ENCODE results near the gene ZAP70. TPM values are rescaled to one million over a fixed set of nuclear protein-coding genes. Genes with fewer than 3 reads are reported as not detected.

ZAP70 gene
- total and polyA plus RNA-seq, 5 donors = 0.62 to 1.5 (median 1.2) TPM

DNA sequence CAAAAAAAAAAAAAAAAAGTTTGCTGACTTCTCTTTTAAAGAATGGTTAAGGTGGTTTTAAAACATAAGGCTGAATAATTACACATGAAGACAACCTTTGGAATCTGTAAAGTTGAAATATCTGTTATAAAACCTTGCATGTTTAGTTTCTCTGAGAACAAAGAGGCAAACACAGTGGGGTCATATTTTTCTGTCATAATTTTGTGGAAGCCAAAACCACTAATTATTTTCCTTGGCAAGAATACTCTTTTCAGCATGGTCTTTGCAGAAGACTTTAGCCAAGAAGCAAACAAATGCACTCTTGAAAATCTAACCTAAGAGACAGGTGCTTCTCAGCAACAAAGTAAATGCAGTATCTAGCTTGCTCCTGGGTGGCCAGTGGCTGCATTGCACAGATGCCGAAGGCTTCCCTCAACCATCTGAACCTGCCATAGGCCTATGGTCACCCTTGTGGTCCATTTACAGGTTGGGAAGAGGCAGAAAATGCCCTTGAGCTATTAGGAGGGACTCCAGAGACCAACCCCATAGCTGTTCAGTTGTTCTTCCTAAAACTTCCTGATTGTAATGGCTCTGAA, 44.8 kb downstream of the ZAP70 start:
- no peaks in the 10 kb centered on the region for H3K27me3 ChIP-seq (ENCODE audit: control insufficient read depth, insufficient read depth)
- no peak overlapping the region for H3K4me3 ChIP-seq (ENCODE audit: low read length)
- no peak overlapping the region for H3K27ac ChIP-seq (ENCODE audit: low read length)
- ATAC-seq (no peak), DNase-seq (no peak)
- intact Hi-C loops (cut with DNase I) = no loop called here
- 96% methylated on average over 1 of the region's 1 CpG for WGBS
- H3K4me1 ChIP-seq (ENCODE audit: control insufficient read depth, insufficient read depth, low read length) = no peaks in the 10 kb centered on the region
- no peaks in the 10 kb centered on the region for H3K9me3 ChIP-seq (ENCODE audit: control insufficient read depth, low read length)

DNA sequence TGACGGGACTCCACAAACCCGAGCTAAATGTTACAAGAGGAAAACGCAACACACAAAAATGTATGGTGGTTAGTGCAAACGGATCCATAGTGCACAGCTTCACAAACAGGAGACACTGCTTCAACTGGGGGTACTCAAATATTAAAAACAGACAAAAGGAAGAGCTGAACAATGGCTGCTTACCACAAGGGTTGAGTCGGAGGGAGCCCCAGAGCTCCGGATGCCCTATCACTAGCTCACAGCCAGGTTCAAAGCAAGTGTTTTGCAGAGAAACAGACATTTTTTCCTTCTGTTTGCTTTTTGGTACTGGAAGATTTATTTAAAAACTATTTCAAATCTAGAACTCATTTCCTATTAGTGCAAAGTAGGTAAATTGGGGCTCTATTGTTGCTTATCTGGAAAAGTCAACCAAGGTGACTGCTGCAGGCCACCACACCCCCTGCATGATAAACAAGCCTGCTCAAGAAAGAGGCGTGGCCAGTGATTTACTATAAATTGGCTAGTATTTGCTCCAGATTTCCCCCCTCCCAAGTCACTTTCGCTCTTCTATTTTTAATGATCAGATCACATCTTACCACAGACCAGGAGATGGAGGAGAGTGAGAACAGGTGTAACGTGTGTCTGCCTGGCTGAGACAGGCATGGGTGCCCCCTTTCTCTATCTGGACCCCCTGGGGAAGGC, 46.5 kb downstream of the ZAP70 start:
- WGBS = 86% methylated on average over 9 of the region's 9 CpGs
- intact Hi-C loops (cut with DNase I) = no loop called here
- H3K27me3 ChIP-seq (ENCODE audit: control insufficient read depth, insufficient read depth) = no peaks in the 10 kb centered on the region
- DNase-seq (no peak), ATAC-seq (no peak)
- no peaks in the 10 kb centered on the region for H3K9me3 ChIP-seq (ENCODE audit: control insufficient read depth, low read length)
- no peak overlapping the region for H3K27ac ChIP-seq (ENCODE audit: low read length)
- no peak overlapping the region for H3K4me3 ChIP-seq (ENCODE audit: low read length)
- no peaks in the 10 kb centered on the region for H3K4me1 ChIP-seq (ENCODE audit: control insufficient read depth, insufficient read depth, low read length)

DNA sequence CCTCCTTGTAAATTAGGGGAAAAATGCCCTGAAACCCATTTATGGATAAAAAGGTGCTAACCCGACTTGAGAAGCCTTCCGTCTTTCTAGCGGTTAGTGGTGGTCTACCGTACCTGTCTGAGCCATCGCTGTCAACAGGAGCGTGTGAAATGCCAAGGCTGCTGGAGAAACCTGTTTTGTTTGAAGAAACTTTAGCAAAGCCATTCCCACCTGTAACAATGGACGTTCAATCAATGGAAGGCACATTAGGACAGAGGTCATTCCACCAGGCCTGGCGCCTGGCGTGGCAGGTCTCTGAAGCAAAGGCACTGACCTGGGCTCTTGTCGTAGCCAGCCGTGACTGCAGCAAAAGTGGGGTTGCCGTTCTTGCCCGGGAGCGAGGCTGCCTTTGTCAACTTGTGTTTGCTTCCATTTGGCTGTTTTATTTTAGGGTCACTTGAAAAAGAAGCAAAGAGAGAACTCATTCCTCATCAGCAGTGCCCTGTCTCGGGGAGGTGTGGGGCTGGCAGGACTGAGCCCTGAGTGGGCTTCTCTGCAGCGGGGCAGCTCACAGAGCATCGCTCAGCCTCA, 47.2 kb downstream of the ZAP70 start:
- H3K9me3 ChIP-seq (ENCODE audit: control insufficient read depth, low read length) = no peaks in the 10 kb centered on the region
- DNase-seq (no peak), ATAC-seq (no peak)
- no peaks in the 10 kb centered on the region for H3K27me3 ChIP-seq (ENCODE audit: control insufficient read depth, insufficient read depth)
- intact Hi-C loops (cut with DNase I) = no loop called here
- no peaks in the 10 kb centered on the region for H3K4me1 ChIP-seq (ENCODE audit: control insufficient read depth, insufficient read depth, low read length)
- no peak overlapping the region for H3K27ac ChIP-seq (ENCODE audit: low read length)
- 96% methylated on average over 17 of the region's 17 CpGs for WGBS
- H3K4me3 ChIP-seq (ENCODE audit: low read length) = no peak overlapping the region

DNA sequence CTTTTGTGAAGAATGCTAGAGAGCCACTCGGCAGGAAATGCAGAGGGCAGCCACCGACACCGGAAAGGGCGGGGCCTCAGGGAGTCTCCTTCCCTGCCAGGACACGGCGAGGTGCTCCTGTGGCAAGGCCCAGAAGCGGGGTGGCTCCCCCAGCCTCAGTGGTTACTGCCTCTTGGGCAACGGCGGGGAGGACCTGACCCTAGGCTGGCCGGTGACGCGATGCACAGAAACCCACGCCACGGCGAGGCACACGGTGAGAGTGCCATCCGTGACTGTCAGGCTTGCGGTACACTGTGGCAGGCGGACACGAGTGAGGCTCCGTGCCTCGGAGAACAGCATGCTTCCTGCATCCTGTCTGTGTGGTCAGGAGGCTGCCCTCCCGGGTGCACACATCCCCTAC, 47.8 kb downstream of the ZAP70 start:
- intact Hi-C loops (cut with DNase I) = no loop called here
- no peak overlapping the region for H3K27ac ChIP-seq (ENCODE audit: low read length)
- no peaks in the 10 kb centered on the region for H3K4me1 ChIP-seq (ENCODE audit: control insufficient read depth, insufficient read depth, low read length)
- WGBS = 75% methylated on average over 23 of the region's 23 CpGs
- peak; percentile 13 to 48 for ATAC-seq
- no peaks in the 10 kb centered on the region for H3K27me3 ChIP-seq (ENCODE audit: control insufficient read depth, insufficient read depth)
- H3K4me3 ChIP-seq (ENCODE audit: low read length) = no peak overlapping the region
- peak in 2 of 3 donors; percentile 62 to 64 for DNase-seq
- H3K9me3 ChIP-seq (ENCODE audit: control insufficient read depth, low read length) = no peaks in the 10 kb centered on the region

DNA sequence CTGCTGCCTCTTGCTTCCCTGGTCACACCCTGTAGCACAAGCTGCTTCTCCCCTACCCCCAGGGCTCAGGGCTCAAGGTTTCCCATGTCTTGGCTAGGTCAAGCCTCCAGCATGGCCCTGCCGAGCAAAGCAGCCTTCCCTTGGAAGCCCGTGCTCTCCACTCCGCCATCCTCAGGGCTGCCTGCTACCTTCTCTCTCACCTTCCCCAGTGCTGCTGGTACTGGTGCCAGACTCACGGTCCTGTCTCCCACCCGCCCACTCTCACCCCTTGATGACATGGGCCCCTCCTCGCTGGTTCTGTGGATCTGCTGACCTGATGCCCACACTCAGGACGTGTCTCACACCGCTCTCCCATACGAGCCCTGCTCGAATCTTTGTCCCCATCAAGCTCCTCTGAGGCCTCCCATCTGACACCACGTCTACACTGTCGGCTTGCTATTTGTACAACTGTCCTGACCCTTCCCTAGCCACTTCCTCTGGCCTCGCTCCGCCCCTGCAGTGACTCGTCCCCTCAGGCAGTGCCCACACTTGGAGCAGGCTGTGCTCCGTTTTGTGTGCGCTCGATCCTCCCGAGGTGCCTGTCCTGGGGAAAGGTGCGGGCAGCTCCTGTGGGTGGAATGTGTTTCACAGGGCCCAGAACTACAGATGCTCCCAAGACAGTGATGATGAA, 49.9 kb downstream of the ZAP70 start:
- WGBS = 85% methylated on average over 20 of the region's 20 CpGs
- ATAC-seq = peak in 1 of 2 donors; percentile 33
- Histone ChIP-seq H3K4me3 (ENCODE audit: low read length) (no peak overlapping the region), H3K9me3 (ENCODE audit: control insufficient read depth, low read length) (no peaks in the 10 kb centered on the region), H3K27me3 (ENCODE audit: control insufficient read depth, insufficient read depth) (no peaks in the 10 kb centered on the region), H3K4me1 (ENCODE audit: control insufficient read depth, insufficient read depth, low read length) (peaks cover 6% of the 10 kb centered on the region), H3K27ac (ENCODE audit: low read length) (no peak overlapping the region)
- intact Hi-C loops (cut with DNase I) = no loop called here
- DNase-seq = no peak

DNA sequence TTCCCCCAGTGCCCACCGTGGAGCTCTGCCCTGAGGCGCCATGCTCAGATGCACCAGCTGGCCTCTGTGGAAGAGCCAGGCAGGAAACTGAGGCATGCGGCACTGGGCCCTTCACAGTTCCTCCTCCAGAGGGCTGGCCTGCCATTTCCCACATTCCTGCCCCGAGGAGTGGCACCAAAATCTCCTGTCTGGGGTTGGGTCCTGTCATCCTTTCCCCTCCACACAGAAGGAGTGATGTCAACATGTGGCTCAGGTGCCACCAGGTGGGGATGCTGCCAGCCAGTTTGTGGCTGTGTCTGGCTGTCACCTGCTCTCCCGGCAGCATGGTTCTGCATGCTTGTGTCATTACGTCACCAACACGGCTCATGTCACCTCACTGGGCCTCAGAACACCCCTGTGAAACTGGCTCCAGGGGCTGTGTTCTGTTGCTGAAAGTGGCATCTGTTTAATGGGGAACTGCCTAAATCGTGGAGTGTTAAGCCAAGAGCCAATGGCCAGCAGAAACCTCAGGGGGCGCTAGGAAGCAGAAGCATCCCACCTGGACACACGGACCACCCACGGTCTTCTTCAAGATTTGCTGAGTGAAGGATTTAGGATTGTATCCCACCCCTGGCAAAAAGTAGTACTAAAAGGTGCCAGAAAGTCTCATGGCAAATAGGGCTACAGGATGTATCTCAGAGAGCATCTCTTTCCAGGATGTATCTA, 51.3 kb downstream of the ZAP70 start:
- Histone ChIP-seq H3K9me3 (ENCODE audit: control insufficient read depth, low read length) (no peaks in the 10 kb centered on the region), H3K27ac (ENCODE audit: low read length) (no peak overlapping the region), H3K4me1 (ENCODE audit: control insufficient read depth, insufficient read depth, low read length) (peaks cover 6% of the 10 kb centered on the region), H3K4me3 (ENCODE audit: low read length) (no peak overlapping the region), H3K27me3 (ENCODE audit: control insufficient read depth, insufficient read depth) (no peaks in the 10 kb centered on the region)
- 86% methylated on average over 11 of the region's 11 CpGs for WGBS
- ATAC-seq (no peak), DNase-seq (no peak)
- intact Hi-C loops (cut with DNase I) = no loop called here

DNA sequence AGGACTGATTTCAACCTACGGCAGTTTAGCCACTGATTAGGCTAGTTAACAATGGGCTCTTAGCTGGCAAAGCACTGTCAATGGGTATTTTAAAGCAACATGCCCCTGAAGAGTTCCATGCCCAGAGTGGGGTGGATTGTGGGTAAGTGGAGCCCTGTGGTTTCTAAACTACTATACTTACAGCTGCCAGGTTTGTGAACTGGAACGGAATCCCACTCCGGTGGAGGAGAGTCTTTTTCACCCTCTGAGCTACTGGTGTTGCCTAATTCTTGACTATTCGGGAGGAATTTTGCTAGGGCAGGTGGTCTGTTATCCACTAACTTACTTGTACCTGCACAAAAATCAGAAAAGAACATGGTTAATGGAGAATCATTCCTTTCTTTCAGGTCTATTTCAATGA, 52.6 kb downstream of the ZAP70 start:
- intact Hi-C loops (cut with DNase I) = no loop called here
- ATAC-seq (no peak), DNase-seq (no peak)
- H3K9me3 ChIP-seq (ENCODE audit: control insufficient read depth, low read length) = no peaks in the 10 kb centered on the region
- no peak overlapping the region for H3K27ac ChIP-seq (ENCODE audit: low read length)
- H3K4me3 ChIP-seq (ENCODE audit: low read length) = no peak overlapping the region
- peaks cover 6% of the 10 kb centered on the region for H3K4me1 ChIP-seq (ENCODE audit: control insufficient read depth, insufficient read depth, low read length)
- no peaks in the 10 kb centered on the region for H3K27me3 ChIP-seq (ENCODE audit: control insufficient read depth, insufficient read depth)
- WGBS = 93% methylated on average over 4 of the region's 4 CpGs

DNA sequence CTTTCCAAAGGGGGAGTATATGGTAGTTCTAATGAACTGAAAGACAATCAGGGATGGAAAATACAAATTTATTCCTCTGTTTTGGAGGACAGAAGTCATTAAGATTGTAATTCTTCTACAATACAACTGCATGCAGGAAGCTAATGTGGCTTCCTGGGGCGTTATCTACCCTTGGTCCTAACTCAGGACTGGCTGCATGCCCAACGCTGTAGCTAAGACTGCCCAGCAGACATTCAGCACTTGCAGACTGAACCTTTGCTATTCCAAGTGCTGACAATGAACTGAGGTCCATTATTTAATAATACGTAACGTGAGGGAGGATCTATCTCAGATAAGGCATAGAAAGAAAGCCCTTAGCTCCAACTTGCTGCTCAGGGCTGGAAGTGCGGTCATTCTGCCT, 53.2 kb downstream of the ZAP70 start:
- Histone ChIP-seq H3K4me1 (ENCODE audit: control insufficient read depth, insufficient read depth, low read length) (peaks cover 6% of the 10 kb centered on the region), H3K4me3 (ENCODE audit: low read length) (no peak overlapping the region), H3K9me3 (ENCODE audit: control insufficient read depth, low read length) (no peaks in the 10 kb centered on the region), H3K27ac (ENCODE audit: low read length) (no peak overlapping the region), H3K27me3 (ENCODE audit: control insufficient read depth, insufficient read depth) (no peaks in the 10 kb centered on the region)
- intact Hi-C loops (cut with DNase I) = no loop called here
- 36% methylated on average over 5 of the region's 5 CpGs for WGBS
- DNase-seq (peak; percentile 47 to 77 (median 68)), ATAC-seq (peak; percentile 34 to 75)

DNA sequence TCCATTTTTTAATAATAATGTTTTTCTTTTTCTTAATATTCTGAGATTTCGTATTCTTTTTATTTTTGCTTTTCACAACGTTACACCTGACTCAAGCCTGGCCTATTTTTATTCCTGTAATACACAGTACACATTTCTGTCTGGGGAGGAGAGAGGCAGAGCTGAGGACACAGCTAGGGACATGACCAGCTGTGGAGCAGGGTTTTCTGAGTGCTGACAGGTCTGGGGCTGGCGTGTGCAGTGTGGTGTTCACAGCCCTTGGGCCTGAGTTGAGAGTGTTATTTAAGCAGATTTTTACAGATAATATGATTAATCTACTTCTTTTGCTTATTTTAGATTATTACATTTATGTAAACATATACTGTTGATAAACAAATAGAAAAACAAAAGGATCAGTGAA, 55.9 kb downstream of the ZAP70 start:
- 75% methylated on average over 3 of the region's 3 CpGs for WGBS
- Histone ChIP-seq H3K27me3 (ENCODE audit: control insufficient read depth, insufficient read depth) (no peaks in the 10 kb centered on the region), H3K4me1 (ENCODE audit: control insufficient read depth, insufficient read depth, low read length) (peaks cover 6% of the 10 kb centered on the region), H3K9me3 (ENCODE audit: control insufficient read depth, low read length) (no peaks in the 10 kb centered on the region), H3K4me3 (ENCODE audit: low read length) (no peak overlapping the region), H3K27ac (ENCODE audit: low read length) (no peak overlapping the region)
- no peak for DNase-seq
- intact Hi-C loops (cut with DNase I) = no loop called here
- peak; percentile 69 to 84 for ATAC-seq

DNA sequence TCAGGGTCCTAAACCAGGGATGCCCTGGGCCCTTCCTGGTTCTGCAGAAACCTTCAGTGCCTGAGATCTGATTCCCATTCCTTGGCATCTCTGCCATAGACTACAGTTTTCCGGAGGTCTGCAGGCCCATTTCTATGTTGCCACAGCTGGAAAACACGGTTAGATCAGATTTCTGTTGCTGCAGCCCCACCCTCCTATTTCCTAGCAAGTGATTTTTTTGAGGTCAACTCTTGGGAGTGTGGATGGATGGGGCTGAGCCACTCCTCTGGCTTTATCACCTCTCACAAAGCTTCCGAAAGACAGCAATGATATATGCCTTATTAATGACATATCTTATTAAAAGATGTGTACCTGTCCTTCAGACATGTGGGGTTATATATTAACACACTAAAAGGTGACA, 56.3 kb downstream of the ZAP70 start:
- no peaks in the 10 kb centered on the region for H3K27me3 ChIP-seq (ENCODE audit: control insufficient read depth, insufficient read depth)
- H3K4me3 ChIP-seq (ENCODE audit: low read length) = no peak overlapping the region
- ATAC-seq (peak in 1 of 2 donors; percentile 6), DNase-seq (no peak)
- intact Hi-C loops (cut with DNase I) = no loop called here
- peak overlapping the region; percentile 59 for H3K27ac ChIP-seq (ENCODE audit: low read length)
- WGBS = 53% methylated on average over 3 of the region's 3 CpGs
- peaks cover 6% of the 10 kb centered on the region for H3K4me1 ChIP-seq (ENCODE audit: control insufficient read depth, insufficient read depth, low read length)
- H3K9me3 ChIP-seq (ENCODE audit: control insufficient read depth, low read length) = no peaks in the 10 kb centered on the region

DNA sequence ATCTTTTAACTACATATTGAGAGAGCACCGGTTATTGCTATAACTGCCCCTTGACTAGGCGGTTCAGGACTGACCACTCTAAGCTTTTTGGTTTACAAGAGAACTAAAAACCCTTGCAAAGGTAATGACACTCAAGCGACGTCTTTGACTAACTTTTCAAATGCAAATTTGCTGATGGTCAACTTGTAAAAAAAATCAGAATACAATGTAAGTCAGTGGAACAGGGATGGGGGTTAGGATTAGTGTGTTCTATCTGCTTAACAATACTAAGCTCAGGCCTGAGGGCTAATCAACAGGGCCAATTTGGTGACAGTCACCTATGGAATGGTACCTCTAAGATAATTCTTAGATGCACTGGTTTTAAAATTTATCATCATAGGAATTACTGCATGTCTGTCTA, 57.1 kb downstream of the ZAP70 start:
- H3K4me3 ChIP-seq (ENCODE audit: low read length) = no peak overlapping the region
- peaks cover 6% of the 10 kb centered on the region for H3K4me1 ChIP-seq (ENCODE audit: control insufficient read depth, insufficient read depth, low read length)
- 69% methylated on average over 4 of the region's 4 CpGs for WGBS
- no peaks in the 10 kb centered on the region for H3K9me3 ChIP-seq (ENCODE audit: control insufficient read depth, low read length)
- no peaks in the 10 kb centered on the region for H3K27me3 ChIP-seq (ENCODE audit: control insufficient read depth, insufficient read depth)
- H3K27ac ChIP-seq (ENCODE audit: low read length) = no peak overlapping the region
- intact Hi-C loops (cut with DNase I) = no loop called here
- ATAC-seq = no peak
- DNase-seq = no peak

All from right cardiac atrium (tissue), 5 donors.